Kidney (tissue), 14 donors: ENCODE measurements around the gene AMMECR1L. TPM values are rescaled to one million over a fixed set of nuclear protein-coding genes. Genes with fewer than 3 reads are reported as not detected.
"Not testable (repeated sequence)": the region's sequence is repeated elsewhere in the genome, so short reads cannot be mapped to it uniquely, and the experiment has no call there.

Source experiments
- DNase-seq, 5 donors: peaks; one replicate each; pipeline ENCODE4 v3.0.0-alpha.2; 2013 to 2020
- FAIRE-seq: peaks from 2 replicates; lab custom pipeline; 2012; peaks lifted over from hg19 to GRCh38; lab: Jason Lieb, UNC
- H3K27ac ChIP-seq, 2 donors: one replicate each; pipeline ENCODE4 v1.7.0; 2013; ENCODE audit warnings: low read depth in 2 of 2, low read length in 2 of 2, inconsistent platforms in 1 of 2
- H3K27me3 ChIP-seq: one replicate; pipeline ENCODE4 v1.7.1; 2013; ENCODE audit warnings: low read length, inconsistent platforms; ENCODE audit not compliant: control insufficient read depth, insufficient read depth
- H3K36me3 ChIP-seq, 3 donors: one replicate each; pipeline versions ENCODE4 v1.7.0 to v1.7.1; 2013; ENCODE audit warnings: low read length in 3 of 3, control low read depth in 1 of 3, inconsistent platforms in 1 of 3; ENCODE audit not compliant: insufficient read depth in 3 of 3, control insufficient read depth in 2 of 3
- H3K4me1 ChIP-seq, 3 donors: one replicate each; pipeline versions ENCODE4 v1.7.0 to v1.7.1; 2013; ENCODE audit warnings: low read length in 3 of 3, inconsistent platforms in 1 of 3, low read depth in 1 of 3; ENCODE audit not compliant: control insufficient read depth in 2 of 3, insufficient read depth in 2 of 3
- H3K4me3 ChIP-seq, 3 donors: one replicate each; pipeline versions ENCODE4 v1.7.0 to v1.8.1; 2013; ENCODE audit warnings: low read length in 3 of 3, control low read depth in 1 of 3, inconsistent platforms in 1 of 3
- H3K9ac ChIP-seq, 3 donors: one replicate each; pipeline versions ENCODE4 v1.7.0 to v1.7.1; 2013; ENCODE audit warnings: low read length in 3 of 3, control low read depth in 1 of 3, inconsistent platforms in 1 of 3
- H3K9me3 ChIP-seq, 3 donors: one replicate each; pipeline versions ENCODE4 v1.7.0 to v1.7.1; 2013; ENCODE audit warnings: low read length in 3 of 3, control low read depth in 1 of 3, inconsistent platforms in 1 of 3; ENCODE audit not compliant: control insufficient read depth in 2 of 3, insufficient read depth in 1 of 3
- intact Hi-C: fragments of 100-400 bp; cut with DNase I; formaldehyde crosslinking; loops from one replicate; pipeline ENCODE4 v1.11.1; 2022
- polyA plus RNA-seq: library from polyadenylated mRNA; stranded (reverse); fragments of 350-450 nt; fragmentation: Illumina TruSeq; extraction: RNeasy Lipid Tissue Mini Kit (QIAGEN cat#74804); gene quantifications from one replicate; pipeline ENCODE4 v1.2.3, GENCODE V29; 2014; ENCODE audit warnings: low read depth, low replicate concordance; ENCODE audit not compliant: insufficient read depth
- total RNA-seq: library from RNA; stranded (reverse); fragmentation: NEBNext Ultra II Directional; extraction: Animal tissue kit (Norgen Biotek cat#: 25700); gene quantifications from one replicate; pipeline ENCODE4 v1.2.1, GENCODE V29; 2021
- TF ChIP-seq, protein P1 (sequence below): IDR thresholded peaks from 3 replicates; pipeline ENCODE4 v1.5.1; 2012; ENCODE audit warnings: mild to moderate bottlenecking, moderate library complexity, borderline replicate concordance; ENCODE audit not compliant: insufficient read depth; ENCODE audit errors: extremely low read depth
- donor health status: control.
- donor health status: control.
- donor health status: control.
- donor health status: control.
- donor health status: control.
- donor health status: DM: yes; HTN: yes; CAD: no.
- donor health status: Normal renal cell carcinoma (clear cell type).

AMMECR1L gene
- total and polyA plus RNA-seq, 2 donors from 2014 or later: 6.3 to 16.4 TPM

GRCh38 chr2:127888772-127889171 is 3.0 kb upstream of the AMMECR1L start:
- H3K4me3 ChIP-seq: peak overlapping the region in 1 of 3 donors; percentile 7
- H3K4me1 ChIP-seq: peaks cover 0 to 14% (median 5%) of the 10 kb centered on the region in 3 donors
- TF ChIP-seq, protein P1, sequence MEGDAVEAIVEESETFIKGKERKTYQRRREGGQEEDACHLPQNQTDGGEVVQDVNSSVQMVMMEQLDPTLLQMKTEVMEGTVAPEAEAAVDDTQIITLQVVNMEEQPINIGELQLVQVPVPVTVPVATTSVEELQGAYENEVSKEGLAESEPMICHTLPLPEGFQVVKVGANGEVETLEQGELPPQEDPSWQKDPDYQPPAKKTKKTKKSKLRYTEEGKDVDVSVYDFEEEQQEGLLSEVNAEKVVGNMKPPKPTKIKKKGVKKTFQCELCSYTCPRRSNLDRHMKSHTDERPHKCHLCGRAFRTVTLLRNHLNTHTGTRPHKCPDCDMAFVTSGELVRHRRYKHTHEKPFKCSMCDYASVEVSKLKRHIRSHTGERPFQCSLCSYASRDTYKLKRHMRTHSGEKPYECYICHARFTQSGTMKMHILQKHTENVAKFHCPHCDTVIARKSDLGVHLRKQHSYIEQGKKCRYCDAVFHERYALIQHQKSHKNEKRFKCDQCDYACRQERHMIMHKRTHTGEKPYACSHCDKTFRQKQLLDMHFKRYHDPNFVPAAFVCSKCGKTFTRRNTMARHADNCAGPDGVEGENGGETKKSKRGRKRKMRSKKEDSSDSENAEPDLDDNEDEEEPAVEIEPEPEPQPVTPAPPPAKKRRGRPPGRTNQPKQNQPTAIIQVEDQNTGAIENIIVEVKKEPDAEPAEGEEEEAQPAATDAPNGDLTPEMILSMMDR: no peak
- H3K9ac ChIP-seq: no peak overlapping the region
- no peak for FAIRE-seq
- no peak overlapping the region for H3K27ac ChIP-seq
- peaks cover 0 to 2% (median 0%) of the 10 kb centered on the region in 3 donors for H3K36me3 ChIP-seq
- H3K27me3 ChIP-seq: no peaks in the 10 kb centered on the region
- no peak for DNase-seq
- no peaks in the 10 kb centered on the region for H3K9me3 ChIP-seq
- intact Hi-C loops: no loop called here

- peak overlapping the region in 1 of 3 donors; percentile 55 for H3K4me3 ChIP-seq
- no peak for FAIRE-seq
- TF ChIP-seq, protein P1: no peak
These were observed 2.0 kb upstream of the AMMECR1L start for GRCh38 chr2:127887776-127888130.

DNA sequence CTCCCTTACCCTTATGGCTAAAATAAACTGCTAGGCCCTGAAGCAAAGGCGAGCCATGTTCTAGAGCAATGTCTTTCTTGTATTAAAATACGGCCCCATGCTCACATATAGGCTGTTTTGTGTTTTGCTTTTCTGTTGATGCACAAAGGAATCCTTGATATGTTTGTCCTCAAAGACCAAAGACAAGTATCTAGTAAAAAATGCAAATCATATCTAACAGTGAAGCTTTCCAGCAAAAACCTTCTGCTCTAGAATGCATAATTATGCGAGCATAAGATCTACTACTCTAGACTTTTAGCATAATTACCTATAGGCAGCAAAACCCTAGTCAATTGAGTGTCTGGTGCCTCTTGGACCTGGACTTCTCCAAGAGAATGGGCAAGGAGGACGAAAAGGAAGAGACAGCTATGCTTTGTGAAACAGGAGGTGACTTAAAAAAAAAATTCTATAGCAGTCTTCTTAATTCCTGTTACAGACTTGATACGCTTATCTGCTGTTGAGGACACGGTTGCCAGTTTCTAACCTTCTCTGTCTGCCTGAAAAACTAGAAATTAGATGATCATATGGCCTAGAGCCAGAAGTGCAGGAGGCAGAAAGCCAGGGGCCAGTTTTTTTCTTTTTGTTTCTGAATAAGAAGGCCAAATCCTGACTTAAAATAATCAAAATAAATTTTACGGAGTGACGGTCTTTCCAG is 1.5 kb upstream of the AMMECR1L start:
- H3K27ac ChIP-seq: no peak overlapping the region
- H3K4me3 ChIP-seq: peak overlapping the region; percentile 47 to 70 (median 55)
- FAIRE-seq (no peak), DNase-seq (peak in 2 of 5 donors; percentile 10 to 38)
- peaks cover 0 to 4% (median 2%) of the 10 kb centered on the region in 3 donors for H3K36me3 ChIP-seq
- TF ChIP-seq, protein P1: no peak
- peaks cover 0 to 14% (median 5%) of the 10 kb centered on the region in 3 donors for H3K4me1 ChIP-seq
- intact Hi-C loops: no loop called here
- no peaks in the 10 kb centered on the region for H3K27me3 ChIP-seq
- H3K9ac ChIP-seq: peak overlapping the region in 2 of 3 donors; percentile 3 to 64
- no peaks in the 10 kb centered on the region for H3K9me3 ChIP-seq

More at GRCh38 chr2:127887776-127888130, 2.0 kb upstream of the AMMECR1L start:
- Histone ChIP-seq H3K9ac (no peak overlapping the region), H3K4me1 (peaks cover 0 to 14% (median 5%) of the 10 kb centered on the region in 3 donors), H3K27me3 (no peaks in the 10 kb centered on the region), H3K27ac (no peak overlapping the region), H3K9me3 (no peaks in the 10 kb centered on the region), H3K36me3 (peaks cover 0 to 4% (median 2%) of the 10 kb centered on the region in 3 donors)
- peak in 2 of 5 donors; percentile 60 to 83 for DNase-seq
- intact Hi-C loops: no loop called here

DNA sequence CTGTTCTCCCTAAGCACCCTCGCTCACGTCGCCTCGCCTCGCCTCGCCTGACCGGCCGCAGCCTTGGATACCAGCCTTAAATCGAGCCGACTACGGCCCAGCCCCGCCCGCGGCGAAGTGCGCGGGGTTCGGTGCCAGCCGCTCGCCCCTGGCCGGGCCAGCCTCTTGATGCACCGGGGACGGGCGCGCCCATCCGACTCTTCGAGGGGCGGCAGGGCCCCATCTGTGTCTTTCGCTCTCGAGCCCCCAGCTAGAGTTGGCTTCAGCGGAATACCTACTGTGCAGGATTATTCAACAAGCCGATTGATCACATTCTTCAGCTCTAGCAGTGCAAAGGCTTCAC is 808 bp upstream of the AMMECR1L start:
- Histone ChIP-seq H3K27ac (peak overlapping the region; percentile 88 to 95), H3K4me1 (peaks cover 0 to 14% (median 5%) of the 10 kb centered on the region in 3 donors), H3K9ac (peak overlapping the region in 1 of 3 donors; percentile 42), H3K4me3 (peak overlapping the region; percentile 17 to 55 (median 51))
- H3K9me3 ChIP-seq, intact Hi-C loops, FAIRE-seq, H3K27me3 ChIP-seq, H3K36me3 ChIP-seq: not testable (repeated sequence)
- peak in 3 of 5 donors; percentile 40 to 49 (median 41) for DNase-seq

DNA sequence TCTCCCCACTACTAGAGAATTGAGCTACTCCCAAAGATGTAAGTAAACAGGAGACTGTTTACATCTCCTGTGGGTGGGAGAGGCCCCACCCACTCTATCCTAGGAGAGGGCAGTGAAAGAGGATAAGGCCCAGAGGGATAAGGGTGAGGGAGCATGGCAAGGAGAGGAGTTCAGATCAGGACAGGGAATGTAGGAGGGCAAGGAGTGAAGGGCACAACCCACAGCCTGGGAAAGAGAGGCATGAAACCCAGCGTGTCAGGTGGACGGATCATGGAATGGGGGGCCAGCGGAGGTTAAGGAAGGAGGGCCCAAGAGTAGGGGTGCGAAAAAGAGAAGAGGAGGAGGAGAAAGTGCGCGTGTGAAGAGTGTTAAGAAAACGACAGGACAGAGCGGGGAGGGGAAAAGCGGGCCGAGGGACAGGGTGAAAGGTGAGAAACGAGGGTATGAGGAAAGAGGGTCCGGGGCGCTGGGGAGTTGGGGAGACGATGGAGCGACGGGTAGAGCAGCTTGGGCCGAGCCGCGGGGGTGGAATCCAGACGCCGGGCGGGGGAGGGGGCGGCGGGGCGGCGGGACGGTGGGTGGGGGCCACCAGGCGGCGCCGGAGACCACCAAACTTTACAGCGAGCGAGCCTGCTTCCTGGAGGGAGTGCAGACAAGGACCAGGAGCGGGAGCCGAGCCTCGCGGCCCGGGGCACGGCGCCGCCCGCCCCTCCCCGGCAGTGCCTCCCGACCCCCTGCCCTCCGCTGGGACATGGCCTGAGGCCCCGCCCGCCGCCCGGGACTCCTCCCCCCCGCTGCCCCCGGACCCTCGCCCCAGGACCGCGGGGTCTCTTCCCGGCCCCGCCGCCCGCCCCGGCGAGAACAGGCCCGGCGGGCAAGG is 655 bp downstream of the AMMECR1L start:
- H3K4me3 ChIP-seq: peak overlapping the region; percentile 48 to 68 (median 63)
- H3K27me3 ChIP-seq, H3K36me3 ChIP-seq, H3K9me3 ChIP-seq, FAIRE-seq, intact Hi-C loops: not testable (repeated sequence)
- peaks cover 0 to 14% (median 5%) of the 10 kb centered on the region in 3 donors for H3K4me1 ChIP-seq
- DNase-seq: peak; percentile 39 to 81 (median 59)
- peak overlapping the region in 2 of 3 donors; percentile 14 to 48 for H3K9ac ChIP-seq
- peak overlapping the region; percentile 5 to 82 for H3K27ac ChIP-seq
